Stimulated activated CD8-positive, alpha-beta memory T cell treated with anti-CD3 and anti-CD28 coated beads, Interleukin-4, amount 100 ng/mL, for 1 hour (primary cell): ENCODE data around the gene FCN1.

ENCODE experiments used
- DNase-seq, 2 donors: peaks; one replicate each; pipeline ENCODE4 v3.0.0-alpha.2; 2020; ENCODE audit warnings: low read depth in 2 of 2, low spot score in 1 of 2

FCN1 gene

DNA sequence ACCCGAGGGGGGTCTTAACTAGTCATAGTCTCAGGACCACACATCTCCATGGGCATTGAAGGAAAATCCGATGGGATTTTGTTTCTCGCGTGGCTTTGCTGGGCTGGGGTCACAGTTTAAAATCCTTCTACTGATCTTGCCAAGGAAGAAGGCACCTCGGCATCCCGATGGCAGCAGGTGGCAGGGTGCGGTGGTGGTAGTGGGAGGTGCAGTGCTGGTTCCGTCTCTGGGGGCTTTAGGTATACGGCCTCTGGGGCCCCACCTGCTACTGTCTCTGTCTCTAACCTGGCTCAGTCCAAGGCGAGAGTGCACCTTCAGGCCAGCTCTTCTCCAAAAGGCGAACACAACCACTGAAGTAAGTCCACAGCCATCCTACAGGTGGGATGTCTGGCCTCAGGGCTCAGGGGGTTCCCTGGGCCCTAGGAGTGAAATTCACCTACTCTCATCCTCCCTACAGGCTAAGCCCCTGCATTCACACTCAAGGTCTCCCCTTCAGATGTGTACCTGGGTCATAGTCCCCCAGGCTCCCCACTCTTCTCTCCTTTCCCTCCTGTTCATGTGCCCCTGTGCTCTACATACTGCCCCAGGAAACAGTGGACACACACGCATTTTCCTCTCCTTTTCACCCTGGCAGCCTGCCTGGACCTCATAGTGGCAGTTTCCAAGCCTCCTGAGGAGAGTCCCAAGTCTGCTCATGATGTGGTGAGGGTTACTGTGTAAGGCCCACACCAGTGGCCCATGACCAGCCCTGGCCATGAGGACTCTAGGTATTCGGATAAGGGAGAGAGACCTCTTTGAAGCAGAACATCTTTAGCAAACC lies 37.8 kb downstream of the FCN1 start:
- DNase-seq = no peak

DNA sequence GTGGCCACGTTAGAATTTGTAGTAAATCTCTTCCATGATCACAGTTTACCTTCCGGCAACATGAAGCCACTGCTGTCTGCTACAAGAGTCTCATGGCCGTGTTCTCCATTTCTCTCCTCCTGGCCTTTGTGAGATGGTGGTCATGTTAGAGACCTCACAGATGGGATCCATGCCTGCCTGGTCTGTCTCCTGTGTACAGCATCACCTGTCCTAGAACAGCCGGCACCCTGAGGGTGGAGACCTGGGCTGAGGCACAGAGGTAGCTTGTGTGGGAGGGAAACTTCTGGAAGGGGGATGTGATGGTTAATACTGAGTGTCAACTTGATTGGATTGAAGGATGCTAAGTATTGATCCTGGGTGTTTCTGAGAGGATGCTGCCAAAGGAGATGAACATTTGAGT lies 40.2 kb downstream of the FCN1 start:
- DNase-seq = no peak

DNA sequence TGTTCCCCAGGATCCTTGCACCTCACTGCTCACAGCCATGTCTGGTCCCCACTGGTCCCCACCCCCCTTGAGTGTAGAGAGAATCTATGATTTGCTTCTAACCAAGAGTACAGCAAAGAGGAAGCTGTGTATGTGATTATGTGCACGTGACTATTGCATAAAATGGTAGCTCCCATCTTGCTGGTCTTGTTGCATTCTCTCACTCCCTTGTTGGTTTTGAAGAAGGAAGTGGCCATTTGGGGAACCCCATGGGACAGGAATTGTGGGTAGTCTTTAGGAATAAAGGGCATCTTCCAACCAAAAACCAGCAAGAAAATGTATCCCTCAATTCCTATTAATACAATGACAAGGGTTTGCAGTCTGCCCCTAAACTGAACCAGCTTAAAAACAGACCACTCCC lies 42.3 kb downstream of the FCN1 start:
- DNase-seq = no peak

DNA sequence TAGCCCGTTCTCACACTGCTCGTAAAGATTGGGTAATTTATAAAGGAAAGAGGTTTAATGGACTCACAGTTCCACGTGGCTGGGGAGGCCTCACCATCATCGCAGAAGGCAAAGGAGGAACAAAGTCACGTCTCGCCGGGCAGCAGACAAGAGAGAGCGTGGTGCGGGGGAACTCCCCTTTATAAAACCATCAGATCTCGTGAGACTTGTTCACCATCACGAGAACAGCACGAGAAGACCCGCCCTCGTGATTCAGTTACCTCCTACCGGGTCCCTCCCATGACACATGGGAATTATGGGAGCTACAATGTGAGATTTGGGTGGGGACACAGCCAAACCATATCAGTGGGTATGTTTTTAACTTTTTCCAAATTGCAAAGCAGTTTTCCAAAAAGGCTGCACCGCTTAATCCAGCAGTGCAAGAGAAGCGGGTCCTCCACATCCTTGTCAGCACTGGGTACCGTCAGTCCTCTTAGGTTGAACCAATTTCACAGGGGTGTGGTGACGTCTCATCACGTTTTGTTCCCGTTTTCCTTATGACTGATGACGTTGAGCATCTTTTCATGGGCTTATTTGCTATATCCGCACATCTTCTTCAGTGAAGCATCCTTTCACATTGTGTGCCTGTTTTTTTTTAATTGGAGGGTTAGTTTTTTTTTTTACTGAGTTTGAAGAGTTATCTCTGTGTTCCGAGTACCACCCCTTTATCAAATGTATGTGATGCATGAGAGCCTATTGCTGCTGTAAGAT lies 45.1 kb downstream of the FCN1 start:
- DNase-seq = no peak

DNA sequence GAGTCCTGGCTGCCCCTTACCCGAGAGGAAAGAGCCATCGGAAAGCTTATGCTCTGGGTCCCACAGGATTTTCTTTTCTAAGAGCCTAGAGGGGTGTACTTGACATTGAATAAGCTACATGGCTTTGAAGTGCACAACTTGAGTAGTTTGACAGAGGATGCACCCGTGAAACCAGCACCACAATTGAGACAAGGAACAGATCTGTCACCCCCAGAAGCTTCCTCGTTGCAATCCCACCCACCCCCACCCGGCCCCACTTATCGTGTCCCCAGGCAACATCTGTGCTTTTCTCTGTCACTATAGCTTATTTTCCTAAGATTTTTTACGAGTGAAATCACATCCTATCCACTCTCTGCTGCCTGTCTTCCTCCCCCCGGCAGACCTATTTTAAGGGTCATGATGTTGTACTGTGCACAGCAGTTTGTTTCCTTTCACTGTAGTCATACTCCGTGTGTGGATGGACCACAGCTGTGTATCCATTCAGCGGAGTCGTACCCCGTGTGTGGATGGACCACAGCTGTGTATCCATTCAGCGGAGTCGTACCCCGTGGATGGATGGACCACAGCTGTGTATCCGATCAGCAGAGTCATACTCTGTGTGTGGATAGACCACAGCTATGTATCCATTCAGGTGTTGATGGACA lies 45.9 kb downstream of the FCN1 start:
- no peak for DNase-seq

DNA sequence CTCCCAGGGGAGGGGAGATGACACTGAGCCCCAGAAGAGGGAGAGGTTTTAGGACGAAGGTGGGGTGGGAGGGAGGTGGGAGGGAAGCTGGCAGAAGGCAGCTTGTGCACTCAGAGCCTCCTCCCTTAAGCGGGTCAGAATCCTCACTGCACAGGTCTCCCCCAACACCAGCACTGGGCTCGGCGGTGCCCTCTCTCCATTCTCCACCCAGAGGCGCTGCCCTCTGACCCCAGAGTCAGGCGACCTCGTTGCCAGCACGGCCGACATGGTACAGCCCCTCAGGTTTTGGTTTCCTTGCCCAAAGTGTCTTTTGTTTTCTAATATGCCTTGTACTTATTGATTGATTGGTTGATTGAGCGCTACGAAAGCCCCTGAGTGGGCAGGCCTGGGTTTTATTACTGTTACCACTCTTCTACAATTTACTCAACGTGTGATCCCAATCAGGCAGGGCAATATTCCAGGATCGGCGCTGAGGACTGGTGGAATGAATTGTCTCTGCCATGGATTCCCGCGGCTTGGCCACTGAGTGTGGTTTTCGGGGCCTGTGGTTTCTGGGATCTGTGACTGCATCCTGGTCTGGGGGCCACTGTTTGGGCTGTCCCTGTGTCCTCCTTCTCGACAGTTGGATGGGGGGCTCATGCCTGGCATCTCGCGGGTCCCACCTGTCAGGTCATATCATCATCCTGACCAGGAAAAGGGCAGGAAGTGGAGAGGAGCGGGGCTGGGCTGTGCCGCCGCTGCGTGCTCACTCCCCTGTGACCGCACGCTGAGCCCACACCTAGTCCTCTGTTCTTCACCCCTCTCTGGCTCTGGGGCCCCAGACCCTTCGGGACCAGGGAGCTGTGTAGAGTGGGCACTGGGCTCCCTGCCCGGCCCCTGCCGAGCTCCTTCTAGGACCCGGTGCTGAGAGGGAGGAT lies 46.7 kb downstream of the FCN1 start:
- no peak for DNase-seq

DNA sequence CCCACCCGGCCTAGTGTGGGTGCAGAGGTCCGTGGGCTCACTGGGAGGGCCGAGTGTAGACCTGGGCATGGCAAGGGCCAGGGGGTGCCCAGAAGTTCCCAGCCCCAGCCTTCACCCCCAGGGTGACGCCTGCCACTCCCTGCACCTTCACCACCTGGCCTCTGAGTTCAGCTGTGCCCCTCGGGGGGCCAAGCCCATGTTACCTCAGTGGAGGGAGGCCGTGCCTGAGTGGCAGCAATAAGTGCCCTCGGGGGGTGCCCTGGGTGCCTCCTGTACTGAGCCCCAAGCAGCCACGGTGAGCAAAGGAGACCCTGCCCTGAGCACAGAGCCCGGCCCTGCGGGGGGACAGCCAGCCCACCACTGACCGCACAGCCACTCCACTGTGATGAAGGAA lies 47.4 kb downstream of the FCN1 start:
- DNase-seq = no peak

DNA sequence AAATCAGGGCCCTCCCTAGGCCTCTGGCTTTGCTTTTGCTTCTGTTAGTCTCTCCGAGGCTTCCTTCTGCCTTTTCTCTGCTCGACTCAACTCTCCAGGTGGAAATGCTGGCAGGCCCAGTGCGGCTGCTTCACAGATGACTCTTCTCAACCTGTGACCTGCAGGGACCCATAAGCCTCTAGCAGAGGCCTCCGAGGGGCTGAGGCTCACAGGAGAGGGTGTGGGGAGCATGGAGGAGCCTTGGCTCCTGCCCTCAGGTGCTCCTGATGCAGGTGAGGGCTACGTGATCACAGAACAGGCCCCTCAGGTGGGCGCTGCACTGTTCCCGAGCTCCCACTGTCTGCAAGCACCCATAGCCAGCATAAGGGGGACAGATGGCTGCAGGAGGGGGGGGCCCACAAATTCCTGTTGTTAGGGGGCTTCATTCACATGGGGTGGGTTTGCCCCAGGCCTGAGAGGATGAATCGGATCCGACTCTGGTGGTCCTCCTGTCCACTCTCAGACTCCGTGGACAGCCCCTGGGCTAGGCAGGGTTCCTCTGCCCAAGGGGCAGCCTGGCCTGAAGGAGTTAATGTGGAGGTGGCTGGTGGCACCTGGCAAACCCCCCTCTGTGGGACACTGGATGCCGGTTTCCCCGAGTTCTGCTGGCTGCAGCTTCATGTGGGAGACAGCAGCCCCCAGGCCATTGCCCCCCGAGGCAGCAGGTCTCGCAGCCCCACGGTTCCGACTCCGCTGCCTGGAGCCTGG lies 48.0 kb downstream of the FCN1 start:
- DNase-seq = no peak

DNA sequence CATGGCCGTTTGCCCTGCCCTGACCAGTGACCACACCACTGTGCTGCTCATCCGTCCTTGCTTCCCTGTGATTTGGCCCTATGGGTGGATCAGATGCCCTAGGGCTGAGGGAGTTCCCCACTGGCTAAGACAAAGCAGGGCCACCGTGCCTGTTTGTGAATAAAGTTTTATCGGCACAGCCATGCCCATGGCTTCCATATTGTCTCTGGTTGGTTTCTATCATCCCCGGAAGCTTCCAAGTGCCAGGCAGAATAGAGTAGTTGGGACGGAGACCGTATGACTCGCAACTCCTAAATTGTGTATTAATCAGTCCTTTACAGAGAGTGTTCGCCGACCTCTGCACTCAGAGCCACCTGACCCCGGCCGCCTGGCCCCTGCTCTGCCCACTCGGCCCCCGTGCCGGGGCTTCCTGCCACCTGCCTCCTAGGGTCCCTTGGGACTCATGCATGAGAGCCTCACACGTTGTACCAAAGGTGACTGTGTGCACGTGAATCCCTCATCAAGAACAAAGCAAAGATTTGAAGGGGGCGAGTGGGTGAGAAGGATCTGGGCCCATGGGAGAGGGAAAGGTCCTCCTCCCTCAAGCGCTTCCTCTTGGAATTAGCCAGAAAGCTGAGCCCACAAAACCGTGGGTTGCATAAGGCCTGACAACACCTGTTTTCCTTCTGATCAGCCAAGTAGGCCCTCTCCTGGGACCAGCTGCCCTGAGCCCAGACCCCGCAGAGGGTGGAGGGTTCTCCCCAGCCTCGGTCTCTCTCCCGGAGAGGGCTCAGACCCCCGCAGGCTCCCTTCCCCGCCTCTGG lies 48.8 kb downstream of the FCN1 start:
- no peak for DNase-seq

DNA sequence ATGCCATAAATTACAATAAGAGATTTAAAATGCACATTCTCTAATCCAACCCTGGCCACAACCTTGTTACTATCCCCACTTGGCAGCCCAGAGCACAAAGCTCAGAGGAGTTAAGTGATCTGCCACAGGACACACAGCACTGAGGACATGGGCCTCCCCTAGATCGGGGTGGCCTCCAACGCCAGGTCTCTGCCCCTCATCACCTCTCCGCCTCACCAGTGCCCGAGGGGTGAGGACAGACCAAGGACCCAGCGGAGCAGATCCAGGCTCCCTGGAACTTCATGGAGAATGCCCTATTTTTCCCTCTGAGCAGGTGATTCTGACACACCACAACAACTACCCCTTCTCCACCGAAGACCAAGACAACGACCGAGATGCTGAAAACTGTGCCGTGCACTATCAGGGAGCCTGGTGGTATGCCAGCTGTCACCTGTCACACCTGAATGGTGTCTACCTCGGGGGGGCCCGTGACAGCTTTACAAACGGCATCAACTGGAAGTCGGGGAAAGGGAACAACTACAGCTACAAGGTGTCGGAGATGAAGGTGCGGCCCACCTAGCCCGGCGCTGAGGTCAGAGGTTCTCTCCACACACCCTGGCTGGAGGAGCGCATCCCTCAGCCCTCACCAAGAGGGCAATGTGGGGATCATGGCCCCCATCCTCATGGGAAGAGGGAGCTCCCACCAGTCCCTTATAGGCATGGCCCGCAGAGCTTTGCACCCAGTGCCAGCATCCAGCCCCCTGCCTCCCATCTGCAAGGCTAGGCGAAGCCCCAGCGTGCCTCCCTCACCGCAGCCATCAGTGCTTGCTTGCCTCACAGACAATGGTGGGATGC lies 49.6 kb downstream of the FCN1 start:
- DNase-seq = no peak

DNA sequence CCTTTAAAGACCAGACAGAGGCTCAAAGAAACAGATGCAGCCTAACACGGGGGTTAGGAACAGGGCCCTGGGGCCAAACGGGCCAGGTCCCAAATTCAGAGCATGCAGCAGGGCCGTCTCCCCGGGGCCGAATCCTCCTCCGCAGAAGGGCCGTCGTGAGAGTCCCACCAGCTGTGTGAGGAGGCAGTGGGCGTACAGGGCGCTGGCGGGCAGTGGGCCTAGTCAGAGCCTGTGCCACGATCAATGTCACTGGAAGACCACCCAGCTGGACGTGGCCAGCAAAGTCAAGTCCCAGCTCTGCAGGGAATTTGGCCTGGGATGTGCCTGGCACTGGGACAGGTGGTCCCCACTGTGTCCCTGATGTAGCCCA lies 52.9 kb downstream of the FCN1 start:
- DNase-seq = no peak

DNA sequence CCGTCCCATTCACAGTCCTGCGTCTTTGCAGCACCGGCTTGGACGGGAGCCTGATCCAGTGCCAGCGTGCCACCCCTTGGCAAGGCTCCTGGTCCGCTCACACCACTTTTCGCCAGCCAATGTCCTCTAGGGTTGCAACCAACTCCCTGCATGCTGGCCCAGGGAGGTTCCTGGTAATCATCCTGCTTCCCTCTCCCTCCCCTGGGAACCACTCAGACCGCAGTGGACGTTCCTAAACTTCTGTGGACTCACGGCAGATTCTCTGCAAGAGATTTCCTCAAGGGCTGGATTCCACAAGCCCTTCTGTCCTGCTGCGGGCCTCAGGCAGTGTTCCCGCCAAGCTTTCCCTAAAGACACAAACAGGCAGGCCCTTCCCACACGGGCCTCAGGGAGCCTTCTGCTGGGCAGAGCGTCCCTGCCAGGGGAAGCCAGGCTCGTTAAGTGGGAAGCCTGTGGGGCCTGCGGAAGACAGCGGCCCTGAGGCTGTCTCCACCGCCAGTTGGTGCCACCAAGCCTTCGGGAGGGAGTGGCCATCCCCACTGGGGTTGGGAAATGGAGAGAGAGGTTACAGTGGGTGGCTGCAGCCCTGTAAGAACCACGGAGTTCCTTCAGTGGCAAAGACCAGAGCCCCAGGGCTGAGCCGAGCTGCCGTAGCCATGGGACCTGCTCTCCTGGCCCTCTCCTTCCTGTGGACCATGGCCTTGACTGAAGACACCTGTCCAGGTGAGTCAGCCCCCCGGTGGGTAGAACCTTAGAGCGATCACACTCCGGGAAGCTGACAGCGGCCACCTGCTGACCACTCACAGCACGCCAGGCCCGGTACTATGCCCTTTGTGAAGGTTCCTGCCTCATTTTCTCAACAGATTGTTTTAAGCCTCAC lies 53.5 kb downstream of the FCN1 start:
- DNase-seq = no peak

DNA sequence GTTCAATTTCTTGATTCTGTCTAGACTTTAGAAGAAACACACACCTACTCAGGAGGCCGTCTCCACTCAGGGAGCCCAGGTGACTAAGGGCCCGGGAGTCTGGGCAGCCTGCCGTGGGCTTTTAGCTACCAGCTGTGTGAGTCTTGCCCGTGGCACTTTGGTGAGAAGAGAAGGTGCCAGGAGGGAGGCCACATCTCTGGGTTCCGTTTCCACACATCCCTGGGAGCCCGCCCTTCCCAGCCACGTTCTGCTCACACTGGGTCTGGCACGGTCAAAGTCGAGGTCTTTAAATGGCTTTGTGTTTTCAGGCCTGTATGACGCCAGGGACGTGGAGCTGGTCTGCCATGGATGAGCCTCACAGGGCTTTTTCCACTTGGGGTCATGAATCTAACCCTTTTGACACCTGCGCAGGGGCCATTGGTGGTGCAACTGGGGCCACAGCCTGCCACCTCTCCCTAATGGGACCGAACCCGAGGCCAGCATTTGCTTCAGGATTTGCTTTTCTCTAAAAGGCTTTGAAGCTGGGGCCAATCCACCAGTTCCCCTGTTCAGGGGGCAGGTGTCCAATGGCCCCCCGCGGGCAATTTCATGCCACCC lies 54.3 kb downstream of the FCN1 start:
- no peak for DNase-seq

DNA sequence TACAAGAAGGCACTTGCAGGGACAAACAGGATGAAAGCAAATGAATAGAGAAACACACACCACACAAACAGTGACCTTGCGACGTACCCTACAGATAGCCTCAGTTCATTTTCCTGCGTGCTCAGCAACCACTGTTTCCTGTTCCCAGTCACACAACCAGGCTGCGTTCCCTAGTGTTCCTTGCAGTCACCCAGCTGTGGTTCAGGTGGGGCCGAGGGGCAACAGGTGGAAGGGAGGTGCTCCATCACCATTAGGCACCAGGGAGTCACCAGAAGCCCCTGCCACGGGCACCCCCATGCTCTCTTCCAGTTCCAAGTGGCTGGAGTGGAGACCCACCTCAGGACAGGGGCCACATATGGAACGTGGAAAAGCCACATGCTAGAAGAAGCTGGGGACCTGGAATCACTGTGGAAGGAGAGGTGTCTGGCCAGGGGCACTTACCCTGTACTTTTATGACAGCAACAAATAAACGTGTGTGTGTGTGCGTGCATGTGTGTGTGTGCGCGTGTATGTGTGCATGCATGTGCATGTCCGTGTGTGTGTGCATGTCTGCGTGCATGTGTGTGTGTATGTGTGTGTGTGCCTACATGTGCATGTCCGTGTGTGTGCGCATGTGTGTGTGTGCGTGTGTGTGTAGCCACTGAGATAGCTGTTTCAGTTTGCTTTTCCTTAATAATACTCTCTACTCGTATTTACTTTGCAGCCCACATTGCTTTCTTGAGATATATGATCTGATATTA lies 55.9 kb downstream of the FCN1 start:
- no peak for DNase-seq

DNA sequence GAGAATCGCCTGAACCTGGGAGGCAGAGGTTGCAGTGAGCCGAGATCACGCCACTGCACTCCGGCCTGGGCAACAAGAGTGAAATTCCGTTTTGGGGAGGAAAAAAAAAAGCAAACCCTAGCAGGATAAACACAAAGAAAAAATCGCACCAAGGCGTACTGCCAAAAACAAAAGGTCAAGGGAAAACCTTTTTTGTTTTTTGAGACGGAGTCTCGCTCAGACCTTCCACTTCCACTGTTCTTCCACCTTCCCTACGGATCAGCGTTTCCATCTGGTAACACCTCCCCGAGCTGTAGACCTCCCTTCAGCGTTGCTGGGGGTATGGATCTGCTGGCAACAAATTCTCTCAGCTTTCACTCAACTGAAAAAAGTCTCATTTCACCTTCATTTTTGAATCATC lies 57.2 kb downstream of the FCN1 start:
- DNase-seq = no peak

DNA sequence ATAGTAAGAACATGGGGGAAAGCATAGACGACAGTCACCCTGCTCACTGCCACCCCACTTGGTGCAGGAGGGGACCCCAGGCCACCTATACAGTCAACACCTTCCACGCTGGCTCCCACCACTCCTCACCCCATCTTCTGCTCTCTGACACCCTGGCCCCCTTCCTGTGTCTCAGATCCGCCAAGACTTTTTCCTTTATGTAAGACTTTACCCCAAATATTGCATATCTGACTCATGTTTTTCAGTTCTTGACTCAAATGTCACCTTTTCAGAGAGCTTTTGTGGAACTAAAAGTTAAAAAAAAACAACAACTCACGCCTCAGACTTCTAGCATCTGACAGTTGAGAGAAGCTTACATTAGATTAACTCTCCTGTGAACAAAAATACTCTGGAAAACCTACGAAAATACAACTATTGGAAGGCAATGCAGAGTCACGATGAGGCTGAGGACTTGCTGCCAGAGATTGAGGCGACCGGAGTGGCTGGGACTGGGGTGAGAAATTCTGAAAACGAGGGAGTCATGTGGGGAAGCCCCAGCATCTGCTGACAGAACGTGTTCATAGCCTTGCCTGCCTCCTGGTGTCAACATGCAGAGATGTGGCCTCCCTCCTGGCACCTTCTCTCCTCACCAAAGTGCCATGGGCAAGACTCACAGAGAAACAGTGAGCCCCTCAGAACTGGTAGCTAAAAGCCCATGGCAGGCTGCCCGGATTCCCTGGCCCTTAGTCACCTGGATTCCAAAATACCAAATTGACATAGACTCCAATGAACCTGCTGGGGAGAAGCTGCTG lies 59.5 kb downstream of the FCN1 start:
- no peak for DNase-seq
